DMS 273 (cell line): ENCODE data around the gene CDH13.

Experiments
- DNase-seq: peaks from one replicate; lab custom pipeline; 2025; ENCODE audit not compliant: unreplicated experiment; lab: John Stamatoyannopoulos, UW

CDH13 gene

GRCh38 chr16:83206426-83206825 is 579.7 kb downstream of the CDH13 start:
- no peak for DNase-seq

DNA sequence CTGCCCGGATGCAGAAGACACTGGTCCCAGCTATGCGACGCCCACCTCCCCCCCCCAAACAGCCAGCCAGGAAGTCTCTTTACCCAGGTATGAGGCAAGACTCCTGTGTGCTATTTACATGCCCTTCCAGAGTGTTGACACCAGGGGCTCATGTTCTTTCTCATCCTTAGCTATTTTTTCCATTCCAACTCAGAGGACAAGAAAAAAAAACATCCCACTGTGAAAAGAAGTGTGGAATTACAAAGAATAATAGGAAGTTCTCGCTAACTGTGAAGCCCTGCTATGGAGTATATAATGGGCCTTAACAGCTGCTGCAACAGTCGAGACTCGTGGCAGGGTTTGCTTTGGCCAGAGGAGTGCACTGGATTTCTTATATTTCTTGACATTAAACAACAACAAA is 584.9 kb downstream of the CDH13 start:
- DNase-seq, result no peak

- no peak for DNase-seq
Observed at GRCh38 chr16:83212301-83212841, 585.6 kb downstream of the CDH13 start.

DNA sequence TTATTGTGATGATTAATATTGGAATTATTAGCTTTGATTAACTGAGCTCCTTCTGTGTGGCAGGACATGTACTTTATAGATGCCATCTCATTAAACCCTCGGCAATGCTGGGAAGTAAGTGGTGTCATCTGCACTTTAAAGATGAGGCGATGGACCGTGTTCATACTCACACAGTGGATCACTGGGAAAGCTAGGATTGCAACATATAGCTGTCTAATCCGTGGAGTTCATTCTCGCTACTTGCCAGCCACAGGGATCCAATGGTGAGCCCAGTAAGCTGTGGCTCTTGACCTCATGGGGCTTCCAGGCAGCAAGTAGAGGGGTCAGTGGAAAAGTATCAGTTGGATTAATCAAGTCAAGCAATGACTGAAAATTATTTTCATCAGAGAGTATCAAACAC is 587.9 kb downstream of the CDH13 start:
- no peak for DNase-seq

DNA sequence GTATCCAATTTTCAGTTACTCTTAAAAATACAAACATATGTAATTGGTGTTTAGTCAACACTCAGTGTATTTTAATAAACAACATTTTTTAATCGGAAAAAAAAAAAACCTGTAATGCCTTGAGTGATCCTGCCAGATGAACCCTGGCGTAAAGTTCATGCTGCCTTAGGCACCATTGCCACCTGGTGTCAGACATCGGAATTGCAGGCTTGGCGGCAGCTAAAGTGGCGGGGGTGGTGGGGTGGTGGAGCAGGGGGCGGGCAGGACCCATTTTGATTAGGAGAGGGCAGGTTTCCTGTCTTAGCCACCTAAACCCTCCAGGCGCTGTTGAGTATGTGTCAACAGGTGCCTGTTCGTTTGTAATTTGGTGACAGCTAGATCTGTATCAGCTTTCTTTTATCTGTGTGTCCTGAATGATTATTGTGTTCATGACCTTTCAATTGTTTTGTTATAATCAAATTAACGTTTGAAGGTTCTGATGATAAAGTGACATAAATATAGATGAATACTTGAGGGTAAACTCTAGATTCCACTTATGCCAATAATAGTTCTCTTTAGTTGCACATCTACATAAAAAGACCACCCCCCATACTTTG is 588.7 kb downstream of the CDH13 start:
- peak; percentile 66 for DNase-seq

GRCh38 chr16:83219285-83219684 is 592.5 kb downstream of the CDH13 start:
- no peak for DNase-seq

GRCh38 chr16:83220066-83220465 is 593.3 kb downstream of the CDH13 start:
- DNase-seq, result no peak

GRCh38 chr16:83224642-83225041 is 597.9 kb downstream of the CDH13 start:
- no peak for DNase-seq

GRCh38 chr16:83227336-83227735 is 600.6 kb downstream of the CDH13 start:
- no peak for DNase-seq

DNA sequence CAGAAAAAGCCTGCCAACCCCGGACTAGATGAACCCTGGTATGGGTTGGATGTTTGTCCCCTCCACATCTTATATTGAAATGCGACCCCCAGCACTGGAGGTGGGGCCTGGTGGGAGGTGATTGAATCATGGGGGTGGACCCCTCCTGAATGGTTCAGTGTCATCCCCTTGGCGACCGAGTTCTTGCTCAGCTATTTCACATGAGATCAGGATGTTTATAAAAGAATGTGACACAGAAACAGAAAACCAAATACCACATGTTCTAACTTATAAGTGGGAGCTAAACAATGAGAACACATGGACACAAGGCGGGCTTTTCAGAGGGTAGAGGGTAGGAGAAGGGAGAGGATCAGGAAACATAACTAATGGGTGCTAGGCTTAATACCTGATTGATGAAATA is 605.0 kb downstream of the CDH13 start:
- no peak for DNase-seq

- no peak for DNase-seq
Observed at GRCh38 chr16:83233153-83233552, 606.4 kb downstream of the CDH13 start.

GRCh38 chr16:83238949-83239691 is 612.4 kb downstream of the CDH13 start:
- no peak for DNase-seq

DNA sequence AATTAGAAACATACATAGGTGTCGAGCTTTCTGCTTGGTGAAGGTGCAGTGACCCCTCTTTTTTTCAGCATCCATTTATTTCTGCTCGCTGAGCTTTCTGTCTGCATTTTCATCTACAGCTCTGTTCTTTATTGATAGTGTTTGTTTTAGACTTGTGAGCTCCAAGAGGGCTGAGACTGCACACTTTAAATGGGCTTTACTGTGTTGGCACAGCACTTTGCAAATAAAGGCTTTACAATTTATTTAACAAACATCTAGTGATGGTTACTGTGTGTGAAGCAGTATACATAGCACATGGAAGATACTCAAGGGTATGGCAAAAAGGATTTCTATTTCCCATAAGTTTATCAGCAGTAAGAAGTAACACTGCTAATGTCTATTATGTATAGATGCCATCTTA is 617.3 kb downstream of the CDH13 start:
- no peak for DNase-seq

GRCh38 chr16:83245061-83245460 is 618.3 kb downstream of the CDH13 start:
- DNase-seq, result no peak

DNA sequence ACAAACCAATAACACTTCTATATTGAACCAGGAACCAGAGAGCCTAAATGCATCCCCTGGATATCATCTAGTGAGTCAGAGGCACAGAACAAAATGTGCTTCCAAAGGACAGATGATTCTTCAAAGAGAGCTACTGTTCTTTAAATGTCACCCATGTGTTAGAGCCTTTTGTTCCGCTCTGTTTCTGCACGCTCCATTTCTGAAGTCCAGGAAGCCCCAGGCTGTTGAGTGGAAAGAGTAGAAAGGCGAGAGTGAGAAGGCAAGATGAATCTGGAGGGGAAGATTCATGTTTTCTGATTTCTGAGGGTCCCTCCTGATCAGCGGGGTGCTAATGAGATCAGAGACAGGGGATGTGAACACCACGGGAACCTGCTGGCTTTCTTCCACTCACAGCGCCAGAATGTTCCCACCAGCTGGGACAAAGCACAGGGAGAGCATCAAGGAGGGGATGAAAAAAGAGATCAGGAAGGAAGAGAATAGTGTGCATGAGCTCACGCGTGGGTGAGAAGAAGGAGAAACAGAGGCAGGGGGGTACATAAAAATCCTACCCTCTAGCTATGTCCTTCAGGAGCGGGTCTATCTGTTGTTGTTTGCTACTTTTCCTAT is 621.1 kb downstream of the CDH13 start:
- DNase-seq, result no peak

DNA sequence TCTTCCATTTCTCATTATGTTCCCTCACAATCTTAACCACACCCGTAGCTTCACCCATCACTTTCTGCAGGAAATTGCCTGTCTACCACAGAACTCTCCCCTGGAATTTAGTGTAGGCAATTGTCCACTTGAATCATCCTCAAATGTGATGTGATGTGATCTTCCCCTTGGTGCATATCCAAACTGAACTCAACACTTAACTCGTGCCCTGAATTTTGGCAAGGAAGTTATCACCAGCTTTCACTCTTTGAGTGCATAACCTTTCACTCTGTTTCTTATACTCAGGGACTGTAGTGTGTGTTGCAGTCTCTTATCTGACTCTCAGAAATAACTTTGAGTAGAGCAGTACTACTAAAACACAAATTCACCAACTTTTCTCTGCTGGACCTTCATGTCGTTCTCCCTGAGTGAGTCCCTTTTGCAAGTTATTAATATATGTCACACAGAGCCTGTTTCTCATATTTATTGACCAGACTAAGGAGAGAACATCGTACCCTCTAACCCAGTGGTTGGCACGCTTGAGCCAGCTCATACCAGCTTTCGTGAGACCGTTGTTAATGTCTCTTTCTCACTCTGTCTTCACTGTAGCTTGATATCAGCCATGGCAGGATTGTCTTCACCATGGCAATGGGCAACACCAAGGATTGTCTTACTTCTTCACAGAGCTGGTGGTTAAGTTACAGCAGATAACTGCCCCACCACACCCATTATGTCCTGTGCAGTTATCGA is 622.1 kb downstream of the CDH13 start:
- DNase-seq, result no peak

GRCh38 chr16:83253521-83253920 is 626.8 kb downstream of the CDH13 start:
- DNase-seq, result no peak

DNA sequence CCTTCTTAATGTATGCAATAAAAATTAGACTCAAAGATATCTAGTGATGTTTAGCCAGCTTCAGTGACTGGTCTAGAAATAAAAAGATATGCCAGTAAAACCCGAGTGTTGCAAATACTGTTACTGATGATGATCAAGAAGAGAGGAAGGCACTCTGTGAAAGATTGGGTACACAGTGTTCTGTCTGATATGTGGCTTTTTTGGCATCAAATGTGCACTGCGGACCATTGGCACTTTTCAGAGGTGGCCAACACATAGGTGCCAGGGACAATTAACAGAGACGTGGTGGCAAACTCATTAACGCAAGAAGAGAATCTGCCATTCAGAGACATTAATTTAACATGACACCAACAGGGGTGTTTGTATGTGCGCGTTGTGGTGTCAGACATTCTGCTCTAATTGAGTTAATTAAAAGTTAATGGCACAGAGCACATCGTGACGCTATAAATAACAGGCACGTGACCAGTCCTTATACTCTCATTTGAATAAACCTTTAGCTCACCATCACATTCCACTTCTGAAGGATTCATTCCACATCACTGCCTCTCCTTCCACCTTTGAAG is 631.7 kb downstream of the CDH13 start:
- DNase-seq, result no peak

DNA sequence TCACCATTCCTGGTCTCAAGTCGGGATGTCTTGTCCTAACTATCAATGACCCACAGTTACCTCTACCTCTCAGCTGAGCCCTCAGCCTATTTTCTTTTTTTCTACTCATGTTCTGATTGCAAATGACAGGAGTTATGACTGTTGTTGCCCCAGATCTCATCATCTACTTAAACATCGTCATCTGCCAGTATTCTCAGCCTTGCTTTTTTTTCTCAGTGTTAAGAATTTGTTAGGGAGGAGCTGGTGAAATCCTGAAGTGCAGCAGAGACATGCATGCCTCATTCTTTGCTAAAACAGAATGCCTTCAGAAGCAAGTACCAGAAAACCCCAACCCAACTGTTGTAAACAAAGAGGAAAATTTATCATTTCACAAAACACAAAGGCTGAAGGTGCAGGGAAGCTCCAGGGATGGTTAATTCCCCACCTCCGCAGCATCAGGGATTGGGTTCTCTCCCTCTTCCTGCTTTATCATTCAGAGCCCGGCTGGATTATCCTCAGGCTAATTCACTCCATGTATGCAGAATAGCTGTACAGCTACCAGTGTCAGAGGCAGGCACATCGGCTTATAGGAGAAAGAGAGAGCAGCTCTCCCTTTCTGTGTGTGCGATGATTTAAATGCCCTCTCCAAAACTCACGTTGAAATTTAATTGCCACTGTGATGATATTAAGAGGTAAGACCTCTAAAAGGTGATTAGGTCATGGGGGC is 640.2 kb downstream of the CDH13 start:
- no peak for DNase-seq

DNA sequence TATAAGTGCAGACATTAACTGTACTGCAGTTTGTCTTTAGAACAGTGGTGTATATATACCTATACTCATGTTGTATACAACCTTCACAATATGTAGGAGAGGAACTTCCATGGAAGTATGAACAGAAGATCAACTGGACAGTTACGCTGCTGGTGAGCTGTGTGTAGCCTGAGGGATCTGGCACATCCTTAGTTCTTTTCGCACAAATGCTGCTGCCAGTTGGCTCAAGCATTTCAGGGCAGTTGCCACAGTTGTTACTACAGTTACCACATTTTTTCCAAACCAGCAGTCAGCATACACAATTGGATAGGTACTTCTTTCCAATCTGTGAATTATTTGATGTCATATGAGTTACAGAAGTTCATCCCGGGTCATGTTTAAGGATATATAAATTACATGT is 641.4 kb downstream of the CDH13 start:
- DNase-seq, result no peak

- no peak for DNase-seq
Observed at GRCh38 chr16:83269048-83269447, 642.3 kb downstream of the CDH13 start.
